Liver (tissue), 3 donors: ENCODE results near the gene SLC2A4RG.

Experiments
- RAD21 ChIP-seq, 2 donors: IDR thresholded peaks; 2 replicates each; pipeline ENCODE4 v1.6.1; 2016; ENCODE audit warnings: antibody characterized with exemption in 2 of 2, mild to moderate bottlenecking in 2 of 2
- REST ChIP-seq: IDR thresholded peaks from 2 replicates; pipeline ENCODE4 v1.6.1; 2016; ENCODE audit warnings: antibody characterized with exemption, mild to moderate bottlenecking
- RXRA ChIP-seq, 2 donors: IDR thresholded peaks; 2 replicates each; pipeline ENCODE4 v1.6.1; 2017 to 2018; ENCODE audit warnings: antibody characterized with exemption in 2 of 2, mild to moderate bottlenecking in 1 of 2
- TAF1 ChIP-seq: conservative IDR thresholded peaks from 2 replicates; pipeline ENCODE4 v1.6.1; 2016; ENCODE audit warnings: antibody characterized with exemption, mild to moderate bottlenecking
- YY1 ChIP-seq: IDR thresholded peaks from 2 replicates; pipeline ENCODE4 v1.6.1; 2016; ENCODE audit warnings: antibody characterized with exemption, mild to moderate bottlenecking
- TF ChIP-seq, protein P1 (sequence below): fragments of 150-350 bp; IDR thresholded peaks from 2 replicates; pipeline ENCODE4 v1.5.1; 2017; ENCODE audit warnings: improper control_type of control experiment, low read depth, low read length; ENCODE audit not compliant: missing input control
- TF ChIP-seq, protein P2 (sequence below): IDR thresholded peaks from 2 replicates; pipeline ENCODE4 v1.6.1; 2016; ENCODE audit warnings: antibody characterized with exemption
- TF ChIP-seq, protein P3 (sequence below): IDR thresholded peaks from 2 replicates; pipeline ENCODE4 v1.6.1; 2016; ENCODE audit warnings: antibody characterized with exemption
- donor health status: healthy.
- donor health status: healthy.

GRCh38 chr20:63744574-63745423, 5.2 kb downstream of the SLC2A4RG start:
- TF ChIP-seq, protein P1, sequence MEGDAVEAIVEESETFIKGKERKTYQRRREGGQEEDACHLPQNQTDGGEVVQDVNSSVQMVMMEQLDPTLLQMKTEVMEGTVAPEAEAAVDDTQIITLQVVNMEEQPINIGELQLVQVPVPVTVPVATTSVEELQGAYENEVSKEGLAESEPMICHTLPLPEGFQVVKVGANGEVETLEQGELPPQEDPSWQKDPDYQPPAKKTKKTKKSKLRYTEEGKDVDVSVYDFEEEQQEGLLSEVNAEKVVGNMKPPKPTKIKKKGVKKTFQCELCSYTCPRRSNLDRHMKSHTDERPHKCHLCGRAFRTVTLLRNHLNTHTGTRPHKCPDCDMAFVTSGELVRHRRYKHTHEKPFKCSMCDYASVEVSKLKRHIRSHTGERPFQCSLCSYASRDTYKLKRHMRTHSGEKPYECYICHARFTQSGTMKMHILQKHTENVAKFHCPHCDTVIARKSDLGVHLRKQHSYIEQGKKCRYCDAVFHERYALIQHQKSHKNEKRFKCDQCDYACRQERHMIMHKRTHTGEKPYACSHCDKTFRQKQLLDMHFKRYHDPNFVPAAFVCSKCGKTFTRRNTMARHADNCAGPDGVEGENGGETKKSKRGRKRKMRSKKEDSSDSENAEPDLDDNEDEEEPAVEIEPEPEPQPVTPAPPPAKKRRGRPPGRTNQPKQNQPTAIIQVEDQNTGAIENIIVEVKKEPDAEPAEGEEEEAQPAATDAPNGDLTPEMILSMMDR: no peak
- TF ChIP-seq YY1 (no peak), REST (no peak), RAD21 (IDR thresholded peaks at IDR 0.05) (no peak), RXRA (IDR thresholded peaks at IDR 0.05) (no peak), TAF1 (no peak)
- TF ChIP-seq, protein P2, sequence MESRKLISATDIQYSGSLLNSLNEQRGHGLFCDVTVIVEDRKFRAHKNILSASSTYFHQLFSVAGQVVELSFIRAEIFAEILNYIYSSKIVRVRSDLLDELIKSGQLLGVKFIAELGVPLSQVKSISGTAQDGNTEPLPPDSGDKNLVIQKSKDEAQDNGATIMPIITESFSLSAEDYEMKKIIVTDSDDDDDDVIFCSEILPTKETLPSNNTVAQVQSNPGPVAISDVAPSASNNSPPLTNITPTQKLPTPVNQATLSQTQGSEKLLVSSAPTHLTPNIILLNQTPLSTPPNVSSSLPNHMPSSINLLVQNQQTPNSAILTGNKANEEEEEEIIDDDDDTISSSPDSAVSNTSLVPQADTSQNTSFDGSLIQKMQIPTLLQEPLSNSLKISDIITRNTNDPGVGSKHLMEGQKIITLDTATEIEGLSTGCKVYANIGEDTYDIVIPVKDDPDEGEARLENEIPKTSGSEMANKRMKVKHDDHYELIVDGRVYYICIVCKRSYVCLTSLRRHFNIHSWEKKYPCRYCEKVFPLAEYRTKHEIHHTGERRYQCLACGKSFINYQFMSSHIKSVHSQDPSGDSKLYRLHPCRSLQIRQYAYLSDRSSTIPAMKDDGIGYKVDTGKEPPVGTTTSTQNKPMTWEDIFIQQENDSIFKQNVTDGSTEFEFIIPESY: no peak
- TF ChIP-seq, protein P3, sequence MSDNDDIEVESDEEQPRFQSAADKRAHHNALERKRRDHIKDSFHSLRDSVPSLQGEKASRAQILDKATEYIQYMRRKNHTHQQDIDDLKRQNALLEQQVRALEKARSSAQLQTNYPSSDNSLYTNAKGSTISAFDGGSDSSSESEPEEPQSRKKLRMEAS: no peak
